Activated T-cell treated with anti-CD3 and anti-CD28 coated beads, Interleukin-2, amount 50 U/mL, for 24 hours (primary cell): Measurements from ENCODE around the gene CD19.
A peak's percentile ranks its signal among the peaks of the same experiment; 100 is the strongest.
"Not testable (repeated sequence)": the region's sequence is repeated elsewhere in the genome, so short reads cannot be mapped to it uniquely, and the experiment has no call there.

ENCODE experiments used
- DNase-seq: peaks from one replicate; pipeline ENCODE4 v3.0.0-alpha.2; 2020
- H3K27ac Mint-ChIP-seq: 2 replicates; pipeline ENCODE4 v1.8.0; 2020; ENCODE audit warnings: mild to moderate bottlenecking, mixed read lengths
- H3K27me3 Mint-ChIP-seq: 2 replicates; pipeline ENCODE4 v1.8.0; 2020; ENCODE audit warnings: mixed read lengths
- H3K36me3 Mint-ChIP-seq: 2 replicates; pipeline ENCODE4 v1.8.0; 2020; ENCODE audit warnings: low read depth, mixed read lengths
- H3K4me1 Mint-ChIP-seq: 2 replicates; pipeline ENCODE4 v1.8.0; 2020; ENCODE audit warnings: low read depth, mixed read lengths
- H3K4me3 Mint-ChIP-seq: 2 replicates; pipeline ENCODE4 v1.8.0; 2020; ENCODE audit warnings: mild to moderate bottlenecking, moderate library complexity, mixed read lengths
- H3K9me3 Mint-ChIP-seq: 2 replicates; pipeline ENCODE4 v1.8.0; 2020; ENCODE audit warnings: mixed read lengths

Gene CD19

GRCh38 chr16:28931801-28932225 lies at the start of gene CD19:
Gene CD19 (plus strand): TSS chr16:28931971. CDS start chr16:28932001, 30 bp downstream.
- DNase-seq: no peak
- Mint-ChIP-seq H3K4me3 (no peak within 1 kb of the TSS), H3K27ac (peak within 1 kb of the TSS; percentile 57), H3K27me3 (no peaks in the 10 kb centered on the region), H3K4me1 (peaks cover 19% of the 10 kb centered on the region), H3K9me3 (no peaks in the 10 kb centered on the region), H3K36me3 (no peaks in the 10 kb centered on the region)

DNA sequence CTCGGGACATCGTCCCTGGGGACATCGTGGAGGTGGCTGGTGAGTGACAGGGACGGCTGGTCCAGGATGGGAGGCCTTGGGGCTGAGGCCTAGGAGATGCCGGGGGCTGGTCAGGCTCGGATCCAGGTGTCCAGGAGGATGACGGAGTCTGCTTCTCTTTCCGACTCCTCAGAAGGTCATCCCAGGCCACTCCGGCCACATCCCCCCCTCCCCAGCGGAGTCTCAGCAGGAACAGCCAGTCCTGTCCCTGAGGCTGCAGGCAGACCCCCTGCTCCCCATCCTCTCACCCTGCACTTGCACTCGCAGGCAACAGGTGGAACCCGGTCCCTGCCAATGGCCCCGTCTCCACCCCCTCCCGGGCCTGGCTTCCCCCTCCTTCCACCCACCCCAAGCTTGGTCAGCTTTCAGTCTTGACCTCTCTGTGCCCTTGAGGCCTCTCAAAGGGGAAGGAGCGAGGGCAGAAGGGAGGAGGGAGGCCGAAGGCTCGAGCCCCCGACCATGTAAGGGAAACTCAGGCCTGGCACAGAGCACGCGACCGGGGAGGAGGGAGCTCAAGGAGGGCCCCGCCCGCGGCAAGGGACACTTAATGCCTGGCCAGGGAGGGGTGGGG lies 49.1 kb upstream of the CD19 start:
- peaks cover 12% of the 10 kb centered on the region for H3K27me3 Mint-ChIP-seq
- no peak overlapping the region for H3K4me3 Mint-ChIP-seq
- no peak for DNase-seq
- H3K27ac Mint-ChIP-seq: no peak overlapping the region
- H3K4me1 Mint-ChIP-seq: peaks cover 24% of the 10 kb centered on the region
- peaks cover 5% of the 10 kb centered on the region for H3K36me3 Mint-ChIP-seq
- no peaks in the 10 kb centered on the region for H3K9me3 Mint-ChIP-seq

DNA sequence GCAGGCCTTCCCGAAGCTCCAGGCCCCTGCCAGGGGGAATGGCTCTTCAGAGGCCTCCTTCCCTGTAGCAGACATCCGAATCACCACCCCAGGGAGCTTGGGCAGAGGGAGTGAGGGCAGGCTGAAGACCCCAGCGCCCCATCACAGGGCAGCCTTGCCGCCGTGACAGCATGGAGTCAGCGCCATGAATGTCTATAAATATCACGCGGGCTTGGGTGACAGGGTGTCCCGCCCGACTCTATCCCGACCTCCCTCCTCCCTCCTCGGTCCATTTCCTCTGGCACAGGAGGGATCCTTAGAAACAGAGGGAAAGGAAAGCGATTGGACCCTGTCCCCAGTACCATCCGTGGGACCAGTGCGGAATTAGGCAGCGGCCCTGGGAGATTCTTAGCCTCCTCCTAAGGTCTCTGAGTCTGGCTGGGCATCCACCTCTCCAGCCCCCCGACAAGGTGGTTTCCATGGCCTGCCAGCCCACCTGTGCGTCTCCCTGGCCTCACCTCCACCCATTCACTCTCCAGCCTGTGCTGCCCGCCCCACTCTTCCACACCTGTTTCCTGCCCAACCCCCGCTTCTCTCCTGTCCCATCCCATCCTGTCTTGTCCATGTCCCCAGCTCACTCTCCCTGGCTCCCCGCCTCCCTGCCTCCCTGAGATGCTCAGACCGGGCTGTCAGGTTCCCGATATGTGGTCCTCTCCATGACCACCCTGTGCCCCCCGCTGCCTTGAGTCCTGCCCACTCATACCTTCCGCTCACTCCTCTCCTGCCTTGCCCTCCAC lies 48.4 kb upstream of the CD19 start:
- Mint-ChIP-seq H3K27me3 (peaks cover 12% of the 10 kb centered on the region), H3K9me3 (no peaks in the 10 kb centered on the region), H3K27ac (no peak overlapping the region), H3K4me1 (peaks cover 20% of the 10 kb centered on the region), H3K4me3 (no peak overlapping the region), H3K36me3 (peaks cover 5% of the 10 kb centered on the region)
- no peak for DNase-seq

- Mint-ChIP-seq H3K4me1 (peaks cover 15% of the 10 kb centered on the region), H3K4me3 (no peak overlapping the region), H3K9me3 (no peaks in the 10 kb centered on the region), H3K27me3 (peaks cover 12% of the 10 kb centered on the region), H3K36me3 (peaks cover 5% of the 10 kb centered on the region), H3K27ac (no peak overlapping the region)
- no peak for DNase-seq
Observed at GRCh38 chr16:28884045-28884444, 47.7 kb upstream of the CD19 start.

- Mint-ChIP-seq H3K4me1 (no peaks in the 10 kb centered on the region), H3K27ac (no peak overlapping the region), H3K9me3 (no peaks in the 10 kb centered on the region), H3K4me3 (no peak overlapping the region), H3K36me3 (no peaks in the 10 kb centered on the region), H3K27me3 (peaks cover 3% of the 10 kb centered on the region)
- no peak for DNase-seq
Observed at GRCh38 chr16:28886945-28887344, 44.8 kb upstream of the CD19 start.

- H3K4me3 Mint-ChIP-seq, H3K27ac Mint-ChIP-seq, DNase-seq, H3K27me3 Mint-ChIP-seq, H3K36me3 Mint-ChIP-seq, H3K4me1 Mint-ChIP-seq, H3K9me3 Mint-ChIP-seq: not testable (repeated sequence)
Observed at GRCh38 chr16:28890355-28890754, 41.4 kb upstream of the CD19 start.

DNA sequence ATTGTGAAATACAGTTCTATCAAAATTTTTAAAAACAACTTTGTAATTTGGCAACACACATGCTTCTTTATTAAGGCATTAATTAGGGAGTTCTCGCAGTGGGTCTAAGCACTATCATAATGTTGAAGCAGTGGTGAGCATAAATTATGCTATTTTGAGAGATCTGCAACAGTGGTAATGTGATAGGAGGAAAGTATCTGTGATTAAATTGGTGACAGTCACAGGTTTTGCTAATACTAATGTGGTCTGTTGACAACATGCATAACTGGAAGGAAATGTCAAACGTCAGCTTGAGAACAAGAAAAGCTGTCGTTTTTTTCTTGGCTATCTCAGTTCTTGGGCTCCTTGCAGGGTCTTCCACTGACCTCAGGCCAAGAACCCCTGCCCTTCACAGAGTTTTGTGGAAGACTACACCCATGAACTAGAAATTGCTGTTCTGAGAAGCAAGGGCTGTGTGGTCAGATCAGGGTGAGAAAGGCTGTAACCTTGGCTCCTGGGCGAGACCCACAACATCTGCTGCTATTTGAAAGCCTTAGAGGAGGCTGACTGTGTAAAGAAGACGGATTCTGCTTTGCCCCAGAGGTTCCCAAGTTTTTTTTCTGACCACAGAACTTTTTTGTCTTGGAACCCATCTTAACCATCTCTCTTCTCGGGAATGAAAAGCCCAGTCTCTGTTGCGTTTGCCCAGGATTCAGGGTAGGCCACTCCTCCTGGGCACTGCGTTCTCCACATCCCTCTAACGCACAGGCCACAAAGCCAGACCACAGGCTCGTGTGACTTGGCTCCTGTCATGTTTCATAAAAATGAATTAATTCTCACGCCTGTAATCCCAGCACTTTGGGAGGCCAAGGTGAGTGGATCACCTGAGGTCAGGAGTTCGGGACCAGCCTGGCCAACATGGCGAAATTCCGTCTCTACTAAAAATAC lies 39.5 kb upstream of the CD19 start:
- Mint-ChIP-seq H3K4me1 (no peaks in the 10 kb centered on the region), H3K27me3 (no peaks in the 10 kb centered on the region), H3K27ac (no peak overlapping the region), H3K36me3 (no peaks in the 10 kb centered on the region), H3K9me3 (no peaks in the 10 kb centered on the region), H3K4me3 (no peak overlapping the region)
- DNase-seq: no peak

- H3K27ac Mint-ChIP-seq: no peak overlapping the region
- H3K27me3 Mint-ChIP-seq: no peaks in the 10 kb centered on the region
- H3K4me1 Mint-ChIP-seq: no peaks in the 10 kb centered on the region
- DNase-seq: no peak
- H3K4me3 Mint-ChIP-seq: no peak overlapping the region
- no peaks in the 10 kb centered on the region for H3K36me3 Mint-ChIP-seq
- no peaks in the 10 kb centered on the region for H3K9me3 Mint-ChIP-seq
Observed at GRCh38 chr16:28893291-28893690, 38.5 kb upstream of the CD19 start.

DNA sequence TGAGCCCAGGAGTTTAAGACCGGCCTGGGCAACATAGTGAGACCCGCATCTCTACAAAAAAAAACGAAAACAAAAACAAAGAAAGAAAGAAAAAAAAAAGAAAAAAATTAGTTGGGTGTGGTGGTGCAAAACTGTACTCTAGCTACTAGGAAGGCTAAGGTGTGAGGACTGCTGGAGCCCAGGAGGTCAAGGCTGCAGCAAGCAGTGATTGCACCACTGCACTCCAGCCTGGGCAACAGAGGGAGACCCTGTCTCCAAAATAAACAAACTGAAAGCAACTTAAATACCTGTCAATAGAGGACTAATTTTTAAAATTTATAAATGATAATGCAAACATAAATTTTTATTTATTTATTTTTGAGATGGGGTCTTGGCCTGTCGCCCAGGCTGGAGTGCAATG lies 36.2 kb upstream of the CD19 start:
- H3K4me1 Mint-ChIP-seq: no peaks in the 10 kb centered on the region
- DNase-seq: no peak

DNA sequence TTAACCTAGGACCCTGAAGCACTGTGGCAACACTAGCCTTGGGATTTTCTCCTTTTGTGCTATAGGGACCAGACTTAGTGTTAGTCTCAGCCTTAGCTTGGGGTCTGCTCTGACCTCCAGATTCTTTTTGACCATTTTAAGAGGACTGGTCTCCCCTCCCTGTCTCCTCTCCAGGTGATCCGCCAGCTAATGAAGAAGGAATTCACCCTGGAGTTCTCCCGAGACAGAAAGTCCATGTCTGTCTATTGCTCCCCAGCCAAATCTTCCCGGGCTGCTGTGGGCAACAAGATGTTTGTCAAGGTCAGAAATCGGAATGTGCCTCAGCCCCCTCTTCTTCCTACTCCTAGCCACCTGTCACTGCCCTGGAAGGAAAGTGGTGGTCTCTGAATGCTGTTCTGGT lies 33.9 kb upstream of the CD19 start:
- Mint-ChIP-seq H3K27me3 (no peaks in the 10 kb centered on the region), H3K36me3 (no peaks in the 10 kb centered on the region), H3K9me3 (no peaks in the 10 kb centered on the region), H3K4me1 (peaks cover 2% of the 10 kb centered on the region), H3K4me3 (no peak overlapping the region), H3K27ac (no peak overlapping the region)
- no peak for DNase-seq

More for the DNA sequence above, 36.2 kb upstream of the CD19 start:
- H3K27me3 Mint-ChIP-seq: no peaks in the 10 kb centered on the region
- no peaks in the 10 kb centered on the region for H3K9me3 Mint-ChIP-seq
- H3K27ac Mint-ChIP-seq: no peak overlapping the region
- H3K4me3 Mint-ChIP-seq: no peak overlapping the region
- H3K36me3 Mint-ChIP-seq: no peaks in the 10 kb centered on the region

DNA sequence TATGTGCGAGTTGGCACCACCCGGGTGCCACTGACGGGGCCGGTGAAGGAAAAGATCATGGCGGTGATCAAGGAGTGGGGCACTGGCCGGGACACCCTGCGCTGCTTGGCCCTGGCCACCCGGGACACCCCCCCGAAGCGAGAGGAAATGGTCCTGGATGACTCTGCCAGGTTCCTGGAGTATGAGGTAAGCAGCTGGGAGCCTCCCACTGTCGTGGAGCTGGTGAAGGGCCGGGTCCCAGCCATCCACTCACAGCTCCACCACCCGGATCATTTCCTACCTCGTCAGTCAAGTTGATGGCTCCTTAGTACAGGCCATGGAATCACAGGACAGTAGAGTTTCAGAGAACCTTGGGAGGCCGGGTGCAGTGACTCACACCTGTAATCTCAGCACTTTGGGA lies 33.5 kb upstream of the CD19 start:
- Mint-ChIP-seq H3K4me1 (peaks cover 3% of the 10 kb centered on the region), H3K27me3 (no peaks in the 10 kb centered on the region), H3K27ac (no peak overlapping the region), H3K9me3 (no peaks in the 10 kb centered on the region), H3K36me3 (no peaks in the 10 kb centered on the region), H3K4me3 (no peak overlapping the region)
- no peak for DNase-seq

GRCh38 chr16:28898942-28899341 lies 32.8 kb upstream of the CD19 start:
- Mint-ChIP-seq H3K4me3 (no peak overlapping the region), H3K27ac (peak overlapping the region; percentile 33), H3K27me3 (no peaks in the 10 kb centered on the region), H3K36me3 (no peaks in the 10 kb centered on the region), H3K9me3 (no peaks in the 10 kb centered on the region), H3K4me1 (peaks cover 3% of the 10 kb centered on the region)
- DNase-seq: no peak

DNA sequence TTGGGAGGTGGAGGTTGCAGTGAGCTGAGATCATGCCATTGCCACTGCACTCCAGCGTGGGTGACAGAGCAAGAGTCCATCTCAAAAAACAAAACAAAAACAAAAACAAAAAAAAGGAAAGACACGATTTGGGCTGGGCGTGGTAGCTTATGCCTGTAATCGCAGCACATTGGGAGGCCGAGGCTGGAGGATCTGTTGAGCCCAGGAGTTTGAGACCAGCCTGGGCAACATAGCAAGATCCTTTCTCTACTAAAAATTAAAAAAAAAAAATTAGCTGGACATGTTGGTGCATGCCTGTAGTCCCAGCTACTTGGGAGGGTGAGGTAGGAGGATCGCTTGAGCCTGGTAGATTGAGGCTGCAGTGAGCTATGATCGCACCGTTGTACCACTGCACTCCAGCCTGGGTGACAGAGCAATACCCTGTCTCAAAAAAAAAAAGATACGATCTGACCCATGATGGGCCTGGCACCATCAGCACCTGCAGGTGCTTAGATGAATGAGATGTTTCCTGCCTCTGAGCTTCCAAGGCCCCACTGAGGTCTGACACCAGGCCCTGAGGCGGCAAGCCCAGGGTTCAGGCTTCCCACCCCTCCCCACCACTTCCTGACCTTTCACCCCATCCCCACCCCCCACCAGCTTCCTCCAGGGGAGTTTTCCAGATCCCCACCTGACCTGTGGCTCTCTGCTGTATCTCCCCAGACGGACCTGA lies 31.7 kb upstream of the CD19 start:
- Mint-ChIP-seq H3K27ac (no peak overlapping the region), H3K4me1 (peaks cover 3% of the 10 kb centered on the region), H3K36me3 (peaks cover 6% of the 10 kb centered on the region), H3K9me3 (no peaks in the 10 kb centered on the region), H3K4me3 (no peak overlapping the region), H3K27me3 (no peaks in the 10 kb centered on the region)
- DNase-seq: no peak

GRCh38 chr16:28900601-28901000 lies 31.2 kb upstream of the CD19 start:
- H3K27me3 Mint-ChIP-seq: no peaks in the 10 kb centered on the region
- no peak overlapping the region for H3K4me3 Mint-ChIP-seq
- peaks cover 8% of the 10 kb centered on the region for H3K36me3 Mint-ChIP-seq
- H3K9me3 Mint-ChIP-seq: no peaks in the 10 kb centered on the region
- no peak overlapping the region for H3K27ac Mint-ChIP-seq
- peaks cover 3% of the 10 kb centered on the region for H3K4me1 Mint-ChIP-seq
- DNase-seq: no peak
